GM18505 (cell line): ENCODE data around the gene TMEM202.
"Not testable (repeated sequence)": the region's sequence is repeated elsewhere in the genome, so short reads cannot be mapped to it uniquely, and the experiment has no call there.

Experiments used
- ATAC-seq: cut with Tn5 transposase; IDR thresholded peaks from one replicate; pipeline ENCODE4 v1.9.1; 2021; ENCODE audit not compliant: unreplicated experiment
- POLR2A ChIP-seq: IDR thresholded peaks from 4 replicates; pipeline ENCODE4 v1.6.1; 2011; ENCODE audit warnings: borderline replicate concordance; ENCODE audit not compliant: insufficient read depth, insufficient read length; ENCODE audit errors: extremely low read depth

The TMEM202 gene, protein sequence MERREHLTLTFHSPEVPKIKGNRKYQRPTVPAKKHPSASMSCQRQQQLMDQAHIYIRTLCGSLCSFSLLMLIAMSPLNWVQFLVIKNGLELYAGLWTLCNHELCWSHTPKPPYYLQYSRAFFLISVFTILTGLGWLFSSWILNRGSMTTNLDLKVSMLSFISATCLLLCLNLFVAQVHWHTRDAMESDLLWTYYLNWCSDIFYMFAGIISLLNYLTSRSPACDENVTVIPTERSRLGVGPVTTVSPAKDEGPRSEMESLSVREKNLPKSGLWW

GRCh38 chr15:72397796-72398588 is at the start of gene TMEM202:
TSS of gene TMEM202 (plus strand) at chr15:72398305. CDS start at chr15:72398327, 22 bp downstream.
- TF ChIP-seq POLR2A = no peak
- no peak for ATAC-seq

DNA sequence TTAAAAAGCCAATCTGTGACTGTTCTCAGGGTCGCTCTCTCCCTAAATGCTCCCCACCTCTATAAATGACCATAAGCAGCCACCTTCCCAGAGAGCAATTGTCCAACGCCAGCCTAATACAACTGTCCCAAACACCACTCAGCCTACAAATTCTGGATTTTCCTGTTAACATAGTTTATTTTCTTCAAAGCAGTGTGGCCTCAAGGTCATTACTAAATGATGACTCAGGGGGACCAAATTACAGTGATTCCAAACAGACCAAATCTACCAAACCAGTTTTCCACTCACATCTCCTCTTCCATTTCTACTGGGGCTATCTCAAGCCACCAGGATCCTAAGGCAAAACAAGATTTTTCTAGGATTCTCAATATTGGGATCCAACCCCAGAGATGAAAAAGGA is 44.8 kb upstream of the TMEM202 start:
- ATAC-seq = no peak
- TF ChIP-seq POLR2A = no peak

GRCh38 chr15:72354496-72354895 is 43.6 kb upstream of the TMEM202 start:
- ATAC-seq = no peak
- no peak for TF ChIP-seq POLR2A

DNA sequence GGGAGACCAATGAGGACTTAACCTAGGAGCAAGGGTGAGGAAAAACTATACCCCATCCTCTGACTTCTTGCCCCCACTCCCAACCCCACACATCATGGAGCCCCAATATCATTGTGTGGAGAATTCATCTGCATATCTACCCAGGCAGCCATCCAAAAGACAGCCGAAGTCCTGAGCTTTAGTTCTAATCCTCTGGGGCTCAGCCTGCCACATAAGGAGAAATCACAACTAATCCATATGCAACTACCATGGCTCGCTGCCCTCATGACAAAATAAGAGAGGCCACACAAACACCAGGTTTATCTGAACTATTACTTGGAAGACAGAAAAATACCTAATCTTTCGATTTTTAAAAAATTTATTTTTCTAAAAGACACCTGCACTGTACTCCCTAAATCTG is 40.0 kb upstream of the TMEM202 start:
- ATAC-seq = no peak
- no peak for TF ChIP-seq POLR2A

DNA sequence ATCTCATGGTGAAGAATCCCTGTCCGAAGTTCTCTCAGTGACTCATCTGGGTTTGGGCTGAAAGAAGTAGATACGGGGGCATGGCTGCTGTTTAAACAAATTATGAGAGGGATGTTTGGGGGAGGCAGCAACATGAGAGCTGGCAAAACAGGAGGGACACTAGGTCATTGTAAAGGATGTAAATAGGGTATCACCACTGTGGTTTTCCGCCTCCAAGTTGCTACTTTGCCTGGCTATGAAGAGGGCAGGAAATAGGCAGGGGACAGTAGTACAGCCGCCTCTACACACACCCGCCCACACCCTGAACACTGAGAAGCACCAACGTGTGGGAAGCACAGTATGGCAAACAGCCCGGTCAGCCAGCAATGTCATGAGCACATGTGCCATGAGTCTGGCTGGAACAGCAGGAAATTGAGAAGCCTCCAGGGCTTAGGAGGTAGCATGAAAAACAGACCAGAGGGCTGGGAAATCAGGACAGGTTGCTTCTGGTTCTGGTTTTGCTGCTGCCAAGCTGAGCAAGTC is 39.4 kb upstream of the TMEM202 start:
- no peak for ATAC-seq
- no peak for TF ChIP-seq POLR2A

- TF ChIP-seq POLR2A = no peak
- no peak for ATAC-seq
Measured at GRCh38 chr15:72361176-72361575, 36.9 kb upstream of the TMEM202 start.

DNA sequence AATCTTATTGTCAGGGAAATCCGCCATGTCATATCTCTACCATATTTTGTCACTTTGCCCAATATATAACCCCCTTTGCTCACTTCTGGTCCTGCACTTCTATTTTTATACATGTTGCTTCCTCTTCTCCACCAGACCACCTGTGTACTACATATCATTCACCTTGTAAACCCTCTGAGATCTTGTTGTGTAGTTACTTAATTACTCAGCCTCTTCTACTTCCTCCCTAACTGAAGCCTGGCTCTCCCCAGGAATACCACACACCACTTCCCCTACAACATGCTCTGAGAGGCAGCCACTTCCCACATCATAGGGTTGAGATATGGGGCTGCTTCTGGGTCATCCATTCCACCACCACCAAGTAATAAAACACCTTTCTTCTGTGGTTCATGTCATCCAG is 32.3 kb upstream of the TMEM202 start:
- TF ChIP-seq POLR2A = no peak
- ATAC-seq = peak; percentile 83

GRCh38 chr15:72368325-72368724 is 29.8 kb upstream of the TMEM202 start:
- ATAC-seq = no peak
- no peak for TF ChIP-seq POLR2A

- ATAC-seq = no peak
- TF ChIP-seq POLR2A = no peak
Measured at GRCh38 chr15:72368899-72369298, 29.2 kb upstream of the TMEM202 start.

DNA sequence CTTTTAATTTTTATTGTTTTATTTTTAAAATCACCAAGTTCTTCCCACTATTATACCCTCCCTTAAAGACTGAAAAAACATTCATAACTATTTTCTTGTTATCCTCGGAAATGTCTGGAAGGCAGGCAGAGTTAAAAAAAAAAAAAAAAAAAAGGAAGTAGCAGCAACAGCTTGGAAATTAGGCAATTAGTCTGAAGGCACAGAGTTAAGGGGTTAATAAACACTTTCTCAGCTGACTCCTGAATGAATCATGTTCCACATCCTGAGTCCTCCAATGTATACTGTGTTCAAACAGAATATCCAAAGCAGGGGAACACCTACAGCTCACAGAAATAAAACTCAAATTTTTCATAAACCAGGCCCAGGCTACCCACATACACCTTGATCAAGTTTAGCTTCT is 28.1 kb upstream of the TMEM202 start:
- no peak for TF ChIP-seq POLR2A
- ATAC-seq = no peak

DNA sequence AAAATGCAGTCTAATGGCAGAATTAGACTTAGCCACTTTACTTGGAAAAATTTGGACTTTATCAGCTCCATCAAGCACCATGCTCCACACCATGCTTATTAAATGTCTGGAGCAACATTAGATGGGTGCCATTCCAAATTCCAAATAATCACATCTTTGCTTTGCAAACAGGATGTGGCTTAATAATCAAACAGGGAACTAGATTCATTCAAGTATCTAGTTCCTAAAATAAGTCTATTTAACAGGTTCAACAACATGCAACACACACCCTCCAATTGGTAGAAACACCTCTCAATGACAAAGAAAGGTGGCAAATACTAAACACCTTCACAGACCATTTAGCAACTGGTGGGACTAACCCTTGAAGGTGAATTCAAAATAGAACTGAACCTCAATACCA is 25.7 kb upstream of the TMEM202 start:
- no peak for TF ChIP-seq POLR2A
- no peak for ATAC-seq

DNA sequence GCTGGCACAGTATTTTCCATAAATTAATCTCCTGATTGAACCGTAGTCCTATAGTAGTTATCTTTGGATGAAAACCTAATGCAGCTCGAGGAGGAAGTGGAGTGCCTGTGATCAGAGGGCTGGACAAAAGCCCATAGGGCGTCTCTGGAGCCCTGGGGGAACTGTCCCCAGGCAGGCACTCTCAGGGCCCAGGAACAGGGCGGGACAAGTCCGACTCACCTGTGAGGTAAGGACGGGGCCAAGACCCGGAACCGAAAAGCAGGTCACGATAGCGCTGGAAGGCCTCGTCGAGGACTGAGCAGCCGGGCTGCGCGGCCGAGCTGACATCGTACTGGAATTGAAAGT is 22.6 kb upstream of the TMEM202 start:
- TF ChIP-seq POLR2A = no peak
- peak; percentile 43 for ATAC-seq

DNA sequence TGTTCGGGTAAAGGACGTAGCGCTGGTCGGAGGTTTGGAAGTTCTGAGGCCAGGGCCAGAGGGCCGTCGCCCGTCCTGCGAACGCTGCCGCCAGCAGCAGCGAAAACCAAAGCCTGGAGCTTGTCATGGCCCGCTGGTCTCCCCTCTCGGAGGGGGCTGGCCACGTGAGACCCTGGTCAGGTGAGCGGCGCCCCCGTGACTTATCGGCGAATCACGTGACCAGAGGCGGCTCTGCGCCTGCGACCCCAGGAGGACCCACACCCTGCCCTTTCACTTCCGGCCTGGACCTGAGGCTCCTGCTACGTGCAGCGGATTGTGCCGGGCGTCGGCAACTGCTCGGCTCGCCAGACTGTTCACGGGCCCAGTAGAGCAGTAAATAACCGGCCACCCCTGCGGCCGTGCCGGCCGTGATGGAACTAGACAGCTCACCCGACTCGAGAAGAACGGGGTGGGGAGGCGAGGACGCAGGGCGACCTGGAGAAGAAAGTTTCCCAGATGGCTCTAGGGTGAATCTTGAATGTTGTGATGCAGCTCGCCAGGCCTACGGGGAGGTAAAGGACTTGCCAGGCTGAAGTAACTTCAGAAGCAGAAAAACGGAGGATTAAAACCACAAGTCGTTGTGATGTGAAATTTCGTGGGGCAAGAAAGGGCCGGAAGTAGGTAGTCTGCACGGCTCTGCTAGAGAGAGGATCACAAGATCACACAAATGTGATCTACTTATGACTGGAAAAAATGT is 22.1 kb upstream of the TMEM202 start, which contains the start of gene HEXA:
TSS of gene HEXA (minus strand) at position 169 of the 736 bp plus-strand sequence. CDS start at position 127, 42 bp downstream.
- TF ChIP-seq POLR2A = peak; percentile 92
- ATAC-seq = peak; percentile 77

- no peak for ATAC-seq
- no peak for TF ChIP-seq POLR2A
Measured at GRCh38 chr15:72377331-72377730, 20.8 kb upstream of the TMEM202 start.

- not testable (repeated sequence) for ATAC-seq
Measured at GRCh38 chr15:72379106-72379505, 19.0 kb upstream of the TMEM202 start.
